ENCODE results near the gene MYO5A.

The MYO5A gene

DNA sequence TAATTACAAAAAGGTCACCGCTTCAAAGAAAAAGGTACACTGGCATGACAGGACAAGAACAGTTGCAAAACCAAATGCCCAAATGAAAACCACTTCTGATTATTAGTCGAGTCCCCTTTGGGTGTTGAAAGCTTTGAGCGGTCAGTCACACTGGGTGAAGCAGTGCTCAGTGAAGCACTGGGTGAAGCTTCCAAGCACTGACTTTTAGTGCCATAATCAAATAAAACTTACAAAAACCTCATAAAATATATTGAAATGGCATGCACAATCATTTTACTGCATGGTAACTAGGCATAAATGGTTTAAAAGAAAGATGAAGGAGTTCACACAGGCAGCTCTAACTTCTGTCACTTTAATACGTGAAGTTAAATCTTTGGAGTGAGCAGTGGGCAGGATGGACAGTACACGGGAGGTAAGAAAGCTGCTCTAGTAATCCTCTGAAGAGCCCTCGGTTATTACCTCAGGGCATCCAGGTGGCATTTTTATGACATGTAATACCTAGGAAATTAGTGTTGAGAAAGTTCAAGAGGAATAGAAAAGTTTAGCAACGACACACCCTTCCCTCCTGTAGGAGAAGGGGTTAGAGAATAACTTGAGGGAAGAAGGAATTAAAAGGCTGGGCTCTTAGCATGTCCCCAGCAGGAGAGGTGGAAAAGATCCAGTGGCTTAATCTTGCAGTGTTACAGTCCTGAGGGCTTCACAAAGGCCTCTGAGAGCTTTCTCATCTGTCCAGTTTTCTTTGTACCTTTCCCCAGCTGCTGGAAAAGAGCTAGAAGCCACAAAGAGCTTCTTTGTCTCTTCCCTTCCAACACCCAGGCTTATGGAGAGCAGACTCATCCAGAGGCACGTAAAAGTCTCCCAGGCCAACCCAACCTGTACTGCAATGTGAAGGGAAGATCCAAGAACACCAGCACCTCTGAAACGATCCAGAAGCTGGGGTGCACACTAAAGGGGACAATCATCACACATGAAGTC, 168.2 kb downstream of the MYO5A start:
- TF ChIP-seq, protein P1, sequence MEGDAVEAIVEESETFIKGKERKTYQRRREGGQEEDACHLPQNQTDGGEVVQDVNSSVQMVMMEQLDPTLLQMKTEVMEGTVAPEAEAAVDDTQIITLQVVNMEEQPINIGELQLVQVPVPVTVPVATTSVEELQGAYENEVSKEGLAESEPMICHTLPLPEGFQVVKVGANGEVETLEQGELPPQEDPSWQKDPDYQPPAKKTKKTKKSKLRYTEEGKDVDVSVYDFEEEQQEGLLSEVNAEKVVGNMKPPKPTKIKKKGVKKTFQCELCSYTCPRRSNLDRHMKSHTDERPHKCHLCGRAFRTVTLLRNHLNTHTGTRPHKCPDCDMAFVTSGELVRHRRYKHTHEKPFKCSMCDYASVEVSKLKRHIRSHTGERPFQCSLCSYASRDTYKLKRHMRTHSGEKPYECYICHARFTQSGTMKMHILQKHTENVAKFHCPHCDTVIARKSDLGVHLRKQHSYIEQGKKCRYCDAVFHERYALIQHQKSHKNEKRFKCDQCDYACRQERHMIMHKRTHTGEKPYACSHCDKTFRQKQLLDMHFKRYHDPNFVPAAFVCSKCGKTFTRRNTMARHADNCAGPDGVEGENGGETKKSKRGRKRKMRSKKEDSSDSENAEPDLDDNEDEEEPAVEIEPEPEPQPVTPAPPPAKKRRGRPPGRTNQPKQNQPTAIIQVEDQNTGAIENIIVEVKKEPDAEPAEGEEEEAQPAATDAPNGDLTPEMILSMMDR (IDR thresholded peaks at IDR 0.05; ENCODE audit: extremely low read depth, missing control alignments): no peak
- no peak for DNase-seq (ENCODE audit: low spot score)

DNA sequence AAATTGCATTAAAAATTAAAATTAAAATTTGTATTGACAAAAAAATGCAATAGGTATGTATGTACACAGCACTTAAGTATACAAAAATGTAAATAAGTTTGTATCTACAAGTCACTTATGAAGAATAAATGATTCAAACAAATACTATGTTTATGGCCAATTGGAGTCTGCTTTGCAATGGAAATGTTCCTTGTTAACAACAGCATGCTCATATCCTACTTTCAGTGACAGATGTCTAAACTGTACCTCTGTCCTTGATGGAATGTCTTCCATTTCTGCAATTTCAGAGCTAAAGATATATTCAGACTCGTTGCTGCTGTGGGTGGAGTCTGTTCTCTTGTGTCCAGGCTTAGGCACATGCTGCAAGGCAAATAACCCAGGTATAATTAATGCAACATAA, 169.0 kb downstream of the MYO5A start:
- TF ChIP-seq, protein P1 (IDR thresholded peaks at IDR 0.05; ENCODE audit: extremely low read depth, missing control alignments): no peak
- DNase-seq (ENCODE audit: low spot score): no peak

DNA sequence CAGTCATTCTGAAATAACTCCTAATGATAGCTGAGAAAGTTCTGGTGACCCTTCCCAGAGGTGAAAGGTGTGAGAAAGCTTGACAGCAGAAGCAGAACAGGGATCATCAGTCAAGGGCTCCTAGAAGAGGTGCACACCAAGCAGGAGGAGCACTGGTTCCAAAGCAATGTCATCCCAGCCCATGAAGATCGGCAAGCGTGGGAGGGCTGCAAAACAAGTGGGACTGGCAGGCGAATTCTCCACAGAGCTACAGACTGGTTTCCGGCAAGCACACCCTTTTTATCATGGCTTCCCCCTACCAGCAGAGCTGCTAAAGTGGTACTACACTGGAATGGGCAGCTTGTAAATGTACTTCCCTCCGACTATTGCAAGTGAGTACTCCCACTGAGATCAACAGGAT, 170.7 kb downstream of the MYO5A start:
- DNase-seq (ENCODE audit: low spot score): no peak
- TF ChIP-seq, protein P1 (IDR thresholded peaks at IDR 0.05; ENCODE audit: extremely low read depth, missing control alignments): no peak

DNA sequence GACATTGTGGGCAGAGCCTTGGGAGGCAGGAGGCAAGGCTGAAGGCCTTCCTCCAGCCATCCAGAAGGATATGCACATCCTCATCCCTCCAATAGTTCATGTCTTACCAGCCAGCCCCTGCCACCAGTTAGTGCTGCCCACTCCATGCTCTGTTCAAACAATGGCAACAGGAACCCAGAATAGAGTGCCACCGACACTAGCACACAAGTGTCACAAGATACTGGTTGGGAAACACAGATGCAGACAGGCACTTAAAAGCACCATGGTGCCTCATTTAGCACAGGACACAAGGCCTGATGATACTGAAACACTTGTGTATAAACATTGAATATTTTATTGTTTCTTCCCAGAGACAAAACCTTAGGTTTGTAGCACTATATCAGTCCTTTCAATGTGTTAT, 176.6 kb downstream of the MYO5A start:
- TF ChIP-seq, protein P1 (IDR thresholded peaks at IDR 0.05; ENCODE audit: extremely low read depth, missing control alignments): no peak
- DNase-seq (ENCODE audit: low spot score): no peak

DNA sequence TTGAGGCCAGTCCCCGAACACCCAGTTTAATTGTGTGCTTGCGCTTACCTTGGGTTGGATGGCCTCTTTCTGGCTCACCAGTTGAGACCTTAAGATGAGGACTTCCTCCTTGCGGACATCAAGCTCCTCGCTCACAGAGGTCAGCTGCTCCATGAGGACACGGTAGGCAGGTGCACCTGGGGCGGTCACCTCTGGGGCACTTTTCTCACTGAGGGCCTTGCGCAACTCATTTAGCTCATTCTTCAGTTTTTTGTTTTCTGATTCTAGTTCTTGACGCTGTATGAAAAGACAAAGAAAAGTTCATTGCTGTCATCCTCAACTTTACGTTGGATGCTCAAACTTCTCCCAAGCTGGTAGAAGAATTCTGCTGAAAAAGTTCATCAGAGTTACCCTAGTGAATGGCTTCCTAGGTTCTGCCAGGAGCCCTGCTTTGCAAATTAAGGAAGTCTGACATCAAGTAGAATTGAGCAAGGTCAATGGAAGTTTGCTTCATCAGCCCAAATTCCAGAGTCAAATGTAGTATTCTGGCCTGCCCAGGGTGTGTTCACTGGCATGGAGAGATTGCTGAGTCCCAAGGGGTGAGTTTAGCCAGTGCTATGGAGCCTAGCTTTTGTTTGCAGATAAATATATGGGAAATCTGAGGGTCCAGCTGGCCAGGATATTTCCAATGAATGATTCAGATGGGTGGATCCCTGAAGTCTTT, 177.3 kb downstream of the MYO5A start:
- no peak for DNase-seq (ENCODE audit: low spot score)
- TF ChIP-seq, protein P1 (IDR thresholded peaks at IDR 0.05; ENCODE audit: extremely low read depth, missing control alignments): no peak

DNA sequence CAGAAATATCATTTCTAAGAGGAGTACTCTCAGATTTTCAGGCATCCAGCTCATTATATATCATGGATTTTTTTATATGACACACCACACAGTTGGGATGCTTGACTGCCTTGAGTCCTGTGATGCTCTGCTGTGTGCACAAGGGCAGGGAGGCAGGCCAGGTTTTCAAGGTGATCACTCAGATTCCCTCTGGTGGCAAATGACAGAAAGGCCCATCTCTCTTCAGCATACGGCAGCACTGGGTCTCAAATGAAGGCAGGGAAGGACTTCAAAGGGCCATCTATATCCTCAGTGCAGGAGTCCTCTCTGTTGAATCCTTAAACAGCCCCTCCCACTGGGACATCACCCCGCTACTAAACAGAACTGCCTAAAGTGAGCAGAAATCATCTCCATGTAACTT, 178.3 kb downstream of the MYO5A start:
- TF ChIP-seq, protein P1 (IDR thresholded peaks at IDR 0.05; ENCODE audit: extremely low read depth, missing control alignments): no peak
- no peak for DNase-seq (ENCODE audit: low spot score)

Measured in GM20000 (cell line).